Kidney (tissue), 14 donors: ENCODE results near the gene MYH7B. TPM values are rescaled to one million over a fixed set of nuclear protein-coding genes. Genes with fewer than 3 reads are reported as not detected.

ENCODE experiments used
- DNase-seq, 5 donors: peaks; one replicate each; pipeline ENCODE4 v3.0.0-alpha.2; 2013 to 2020
- FAIRE-seq: peaks from 2 replicates; lab custom pipeline; 2012; peaks lifted over from hg19 to GRCh38; lab: Jason Lieb, UNC
- H3K27ac ChIP-seq, 2 donors: one replicate each; pipeline ENCODE4 v1.7.0; 2013; ENCODE audit warnings: low read depth in 2 of 2, low read length in 2 of 2, inconsistent platforms in 1 of 2
- H3K27me3 ChIP-seq: one replicate; pipeline ENCODE4 v1.7.1; 2013; ENCODE audit warnings: low read length, inconsistent platforms; ENCODE audit not compliant: control insufficient read depth, insufficient read depth
- H3K36me3 ChIP-seq, 3 donors: one replicate each; pipeline versions ENCODE4 v1.7.0 to v1.7.1; 2013; ENCODE audit warnings: low read length in 3 of 3, control low read depth in 1 of 3, inconsistent platforms in 1 of 3; ENCODE audit not compliant: insufficient read depth in 3 of 3, control insufficient read depth in 2 of 3
- H3K4me1 ChIP-seq, 3 donors: one replicate each; pipeline versions ENCODE4 v1.7.0 to v1.7.1; 2013; ENCODE audit warnings: low read length in 3 of 3, inconsistent platforms in 1 of 3, low read depth in 1 of 3; ENCODE audit not compliant: control insufficient read depth in 2 of 3, insufficient read depth in 2 of 3
- H3K4me3 ChIP-seq, 3 donors: one replicate each; pipeline versions ENCODE4 v1.7.0 to v1.8.1; 2013; ENCODE audit warnings: low read length in 3 of 3, control low read depth in 1 of 3, inconsistent platforms in 1 of 3
- H3K9ac ChIP-seq, 3 donors: one replicate each; pipeline versions ENCODE4 v1.7.0 to v1.7.1; 2013; ENCODE audit warnings: low read length in 3 of 3, control low read depth in 1 of 3, inconsistent platforms in 1 of 3
- H3K9me3 ChIP-seq, 3 donors: one replicate each; pipeline versions ENCODE4 v1.7.0 to v1.7.1; 2013; ENCODE audit warnings: low read length in 3 of 3, control low read depth in 1 of 3, inconsistent platforms in 1 of 3; ENCODE audit not compliant: control insufficient read depth in 2 of 3, insufficient read depth in 1 of 3
- CTCF ChIP-seq: IDR thresholded peaks from 3 replicates; pipeline ENCODE4 v1.5.1; 2012; ENCODE audit warnings: mild to moderate bottlenecking, moderate library complexity, borderline replicate concordance; ENCODE audit not compliant: insufficient read depth; ENCODE audit errors: extremely low read depth
- intact Hi-C: fragments of 100-400 bp; cut with DNase I; formaldehyde crosslinking; loops from one replicate; pipeline ENCODE4 v1.11.1; 2022
- microRNA-seq: library from miRNA; unstranded; fragments of <30 nt; microRNA quantifications from one replicate; pipeline ENCODE4 v1.2.0, GENCODE V29; 2020
- polyA plus RNA-seq: library from polyadenylated mRNA; stranded (reverse); fragments of 350-450 nt; fragmentation: Illumina TruSeq; extraction: RNeasy Lipid Tissue Mini Kit (QIAGEN cat#74804); gene quantifications from one replicate; pipeline ENCODE4 v1.2.3, GENCODE V29; 2014; ENCODE audit warnings: low read depth, low replicate concordance; ENCODE audit not compliant: insufficient read depth
- total RNA-seq: library from RNA; stranded (reverse); fragmentation: NEBNext Ultra II Directional; extraction: Animal tissue kit (Norgen Biotek cat#: 25700); gene quantifications from one replicate; pipeline ENCODE4 v1.2.1, GENCODE V29; 2021
- donor health status: control.
- donor health status: control.
- donor health status: control.
- donor health status: control.
- donor health status: control.
- donor health status: DM: yes; HTN: yes; CAD: no.
- donor health status: Normal renal cell carcinoma (clear cell type).

Gene MYH7B
- total and polyA plus RNA-seq, 2 donors from 2014 or later = 0.76 to 3.7 TPM

- H3K4me1 ChIP-seq = no peaks in the 10 kb centered on the region
- H3K9ac ChIP-seq = no peak overlapping the region
- no peak for TF ChIP-seq CTCF
- no peaks in the 10 kb centered on the region for H3K27me3 ChIP-seq
- no peak overlapping the region for H3K4me3 ChIP-seq
- intact Hi-C loops = no loop called here
- peak in 1 of 5 donors; percentile 15 for DNase-seq
- no peaks in the 10 kb centered on the region for H3K9me3 ChIP-seq
- H3K36me3 ChIP-seq = peaks cover 2 to 64% (median 64%) of the 10 kb centered on the region in 3 donors
- FAIRE-seq = no peak
- no peak overlapping the region for H3K27ac ChIP-seq
These were observed 49.2 kb downstream of the MYH7B start for GRCh38 chr20:35004749-35005462.

Small RNA genes lying within 50 kb of the gene (microRNA-seq; reads per million reads assigned to microRNA genes)
- not detected for gene MIR499A
- not detected for gene MIR499B

Other genes with a start within 250 kb of the MYH7B start
- gene NCOA6, start 130.2 kb upstream of the MYH7B start, total RNA-seq = 28.1 TPM
- gene NCOA6, start 130.2 kb upstream of the MYH7B start, polyA plus RNA-seq = 30.8 TPM
- gene GGT7, start 83.0 kb upstream of the MYH7B start, total RNA-seq = 27.0 TPM
- gene GGT7, start 83.0 kb upstream of the MYH7B start, polyA plus RNA-seq = 24.3 TPM
- gene ACSS2, start 79.3 kb upstream of the MYH7B start, total RNA-seq = 53.1 TPM
- gene ACSS2, start 79.3 kb upstream of the MYH7B start, polyA plus RNA-seq = 98.9 TPM
- 54.9 TPM for gene GSS, start 62 bp upstream of the MYH7B start, total RNA-seq
- 71.5 TPM for gene GSS, start 62 bp upstream of the MYH7B start, polyA plus RNA-seq
- gene TRPC4AP, start 136.9 kb downstream of the MYH7B start, total RNA-seq = 51.2 TPM
- 36.5 TPM for gene TRPC4AP, start 136.9 kb downstream of the MYH7B start, polyA plus RNA-seq
- gene EDEM2, start 191.5 kb downstream of the MYH7B start, total RNA-seq = 30.0 TPM
- 27.1 TPM for gene EDEM2, start 191.5 kb downstream of the MYH7B start, polyA plus RNA-seq
- gene PROCR, start 216.2 kb downstream of the MYH7B start, total RNA-seq = 24.5 TPM
- gene PROCR, start 216.2 kb downstream of the MYH7B start, polyA plus RNA-seq = 20.7 TPM